ENCODE data around the gene RAD9A.

DNA sequence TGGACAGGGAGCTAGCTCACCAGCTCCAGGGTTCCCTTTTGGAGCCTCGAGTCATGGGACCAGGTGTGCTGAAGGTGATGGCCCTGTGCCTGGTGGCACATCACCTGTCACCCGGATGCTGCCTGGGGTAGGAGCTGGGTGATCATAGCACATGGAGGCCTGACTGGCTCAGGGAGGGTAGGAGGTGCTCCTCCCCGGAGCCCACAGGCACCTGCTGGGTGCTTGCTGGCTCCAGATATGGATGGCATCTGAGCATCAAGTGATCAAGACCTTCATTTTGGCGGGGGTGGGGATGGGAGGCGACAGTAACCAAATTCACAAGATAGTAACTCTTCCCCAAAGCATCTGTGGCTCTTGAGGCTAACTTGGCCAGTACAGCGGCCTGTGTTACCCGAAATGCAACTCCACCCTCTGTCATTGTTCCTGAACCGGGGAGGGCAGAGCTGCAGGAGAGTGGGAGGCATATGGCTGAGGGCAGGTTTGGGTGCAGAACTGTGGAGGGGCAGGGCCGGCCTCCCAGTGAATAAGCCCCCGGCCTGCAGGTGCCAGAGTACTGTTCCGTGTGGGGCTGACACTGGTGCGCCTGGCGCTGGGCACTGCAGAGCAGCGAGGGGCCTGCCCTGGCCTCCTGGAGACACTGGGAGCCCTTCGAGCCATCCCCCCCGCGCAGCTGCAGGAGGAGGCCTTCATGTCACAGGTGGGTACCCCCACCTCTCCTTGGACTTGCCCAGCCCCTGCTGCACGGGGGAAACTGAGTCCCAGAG lies 16.8 kb downstream of the RAD9A start:
- TF ChIP-seq EZH2 (IDR thresholded peaks at IDR 0.05; ENCODE audit: insufficient read depth, low read length) (no peak), CTCF (IDR thresholded peaks at IDR 0.05; ENCODE audit: insufficient read depth, low read depth, low read length) (no peak)

All from astrocyte (in vitro differentiated cells and primary cell).